ENCODE data around the gene SERPINA5.

SERPINA5 gene

GRCh38 chr14:94538070-94538740, 43.0 kb upstream of the SERPINA5 start:
- TF ChIP-seq CEBPB (IDR thresholded peaks at IDR 0.05) (no peak), CREB1 (IDR thresholded peaks at IDR 0.05; ENCODE audit: low read depth) (no peak)

GRCh38 chr14:94539181-94539580, 42.0 kb upstream of the SERPINA5 start:
- TF ChIP-seq TAF1 (IDR thresholded peaks at IDR 0.05; ENCODE audit: low read depth) (no peak), EGR1 (IDR thresholded peaks at IDR 0.05) (no peak), USF1 (IDR thresholded peaks at IDR 0.05) (no peak), YY1 (IDR thresholded peaks at IDR 0.05; ENCODE audit: low read depth) (no peak), ZBTB7A (IDR thresholded peaks at IDR 0.05; ENCODE audit: low read depth) (no peak), CEBPB (IDR thresholded peaks at IDR 0.05) (no peak), MAX (IDR thresholded peaks at IDR 0.05) (no peak)

- TF ChIP-seq TEAD4 (IDR thresholded peaks at IDR 0.05) (no peak), CEBPB (IDR thresholded peaks at IDR 0.05) (no peak), RAD21 (IDR thresholded peaks at IDR 0.05; ENCODE audit: low read depth) (no peak), CREB1 (IDR thresholded peaks at IDR 0.05; ENCODE audit: low read depth) (no peak), FOXM1 (IDR thresholded peaks at IDR 0.05; ENCODE audit: borderline replicate concordance, low read depth) (no peak), ZBTB7A (IDR thresholded peaks at IDR 0.05; ENCODE audit: low read depth) (no peak), NFIC (IDR thresholded peaks at IDR 0.05) (no peak), EP300 (IDR thresholded peaks at IDR 0.05; ENCODE audit: borderline replicate concordance) (no peak), TAF1 (IDR thresholded peaks at IDR 0.05; ENCODE audit: low read depth) (no peak), EGR1 (IDR thresholded peaks at IDR 0.05) (no peak), REST (IDR thresholded peaks at IDR 0.05; ENCODE audit: low read depth) (no peak), MAX (IDR thresholded peaks at IDR 0.05) (no peak), TCF12 (IDR thresholded peaks at IDR 0.05; ENCODE audit: low read depth) (no peak), USF1 (IDR thresholded peaks at IDR 0.05) (no peak), YY1 (IDR thresholded peaks at IDR 0.05; ENCODE audit: low read depth) (no peak)
Measured at GRCh38 chr14:94540031-94540794, 41.0 kb upstream of the SERPINA5 start.

- TF ChIP-seq REST (IDR thresholded peaks at IDR 0.05; ENCODE audit: low read depth) (no peak), EGR1 (IDR thresholded peaks at IDR 0.05) (no peak), EP300 (IDR thresholded peaks at IDR 0.05; ENCODE audit: borderline replicate concordance) (no peak), RAD21 (IDR thresholded peaks at IDR 0.05; ENCODE audit: low read depth) (no peak)
Measured at GRCh38 chr14:94541234-94541975, 39.8 kb upstream of the SERPINA5 start.

GRCh38 chr14:94542111-94542810, 39.0 kb upstream of the SERPINA5 start:
- TF ChIP-seq CEBPB (IDR thresholded peaks at IDR 0.05), result no peak
- TF ChIP-seq NFIC (IDR thresholded peaks at IDR 0.05), result no peak
- no peak for TF ChIP-seq EGR1 (IDR thresholded peaks at IDR 0.05)
- no peak for TF ChIP-seq RAD21 (IDR thresholded peaks at IDR 0.05; ENCODE audit: low read depth)
- no peak for TF ChIP-seq TAF1 (IDR thresholded peaks at IDR 0.05; ENCODE audit: low read depth)
- no peak for TF ChIP-seq TCF12 (IDR thresholded peaks at IDR 0.05; ENCODE audit: low read depth)
- no peak for TF ChIP-seq ZBTB7A (IDR thresholded peaks at IDR 0.05; ENCODE audit: low read depth)
- no peak for TF ChIP-seq REST (IDR thresholded peaks at IDR 0.05; ENCODE audit: low read depth)
- no peak for TF ChIP-seq TEAD4 (IDR thresholded peaks at IDR 0.05)
- TF ChIP-seq USF1 (IDR thresholded peaks at IDR 0.05), result no peak
- TF ChIP-seq FOXM1 (IDR thresholded peaks at IDR 0.05; ENCODE audit: borderline replicate concordance, low read depth), result no peak
- no peak for TF ChIP-seq CREB1 (IDR thresholded peaks at IDR 0.05; ENCODE audit: low read depth)
- TF ChIP-seq EP300 (IDR thresholded peaks at IDR 0.05; ENCODE audit: borderline replicate concordance), result no peak
- TF ChIP-seq YY1 (IDR thresholded peaks at IDR 0.05; ENCODE audit: low read depth), result no peak
- no peak for TF ChIP-seq MAX (IDR thresholded peaks at IDR 0.05)

All from Ishikawa (cell line).